H9 (cell line): ENCODE data around the gene ANO2. TPM values are rescaled to one million over a fixed set of nuclear protein-coding genes. Genes with fewer than 3 reads are reported as not detected.

ENCODE experiments used
- DNase-seq: peaks from one replicate; pipeline ENCODE4 v3.0.0-alpha.2; 2017
- H2AFZ ChIP-seq: one replicate; pipeline ENCODE4 v1.6.1; 2013; ENCODE audit warnings: mild to moderate bottlenecking, low read length, control low read depth, moderate library complexity
- H2AK5ac ChIP-seq: 2 replicates; pipeline ENCODE4 v1.6.1; 2013; ENCODE audit warnings: low read length, control low read depth, mixed read lengths; ENCODE audit not compliant: insufficient read length
- H2BK120ac ChIP-seq: one replicate; pipeline ENCODE4 v1.6.1; 2013; ENCODE audit warnings: low read depth, mild to moderate bottlenecking, low read length, control low read depth, inconsistent platforms; ENCODE audit not compliant: poor library complexity, severe bottlenecking
- H2BK12ac ChIP-seq: 2 replicates; pipeline ENCODE4 v1.6.1; 2013; ENCODE audit warnings: low read length, control low read depth, mixed read lengths, low read depth; ENCODE audit not compliant: insufficient read length
- H2BK15ac ChIP-seq: 2 replicates; pipeline ENCODE4 v1.6.1; 2013; ENCODE audit warnings: low read depth, low read length, control low read depth
- H2BK20ac ChIP-seq: one replicate; pipeline ENCODE4 v1.6.1; 2013; ENCODE audit warnings: low read depth, mild to moderate bottlenecking, low read length, control low read depth, inconsistent platforms; ENCODE audit not compliant: poor library complexity, severe bottlenecking
- H2BK5ac ChIP-seq: 2 replicates; pipeline ENCODE4 v1.6.1; 2013; ENCODE audit warnings: low read length, control low read depth, mixed read lengths; ENCODE audit not compliant: insufficient read length
- H3K14ac ChIP-seq: 2 replicates; pipeline ENCODE4 v1.6.1; 2013; ENCODE audit warnings: low read length, control low read depth; ENCODE audit not compliant: insufficient read depth
- H3K18ac ChIP-seq: 2 replicates; pipeline ENCODE4 v1.6.1; 2013; ENCODE audit warnings: low read depth, mild to moderate bottlenecking, mixed read lengths, low read length, control low read depth; ENCODE audit not compliant: insufficient read length
- H3K23ac ChIP-seq: 2 replicates; pipeline ENCODE4 v1.6.1; 2013; ENCODE audit warnings: low read length, control low read depth, mixed read lengths, low read depth; ENCODE audit not compliant: insufficient read length
- H3K23me2 ChIP-seq: 2 replicates; pipeline ENCODE4 v1.6.1; 2013; ENCODE audit warnings: low read depth, mild to moderate bottlenecking, mixed read lengths, low read length, control low read depth; ENCODE audit not compliant: insufficient read length, poor library complexity, severe bottlenecking
- H3K27ac ChIP-seq: 2 replicates; pipeline ENCODE4 v1.5.1; 2013; ENCODE audit warnings: low read length, control low read depth, mixed read lengths, low read depth; ENCODE audit not compliant: insufficient read length
- H3K27me3 ChIP-seq: 2 replicates; pipeline ENCODE4 v1.6.1; 2013; ENCODE audit warnings: low read length, control low read depth, inconsistent platforms; ENCODE audit not compliant: insufficient read depth
- H3K4ac ChIP-seq: 2 replicates; pipeline ENCODE4 v1.6.1; 2013; ENCODE audit warnings: low read depth, mild to moderate bottlenecking, control low read depth, inconsistent platforms, low read length, moderate library complexity
- H3K4me1 ChIP-seq: 2 replicates; pipeline ENCODE4 v1.6.1; 2013; ENCODE audit warnings: low read length, control low read depth, inconsistent platforms; ENCODE audit not compliant: insufficient read depth
- H3K4me2 ChIP-seq: 2 replicates; pipeline ENCODE4 v1.6.1; 2013; ENCODE audit warnings: low read length, control low read depth, mixed read lengths; ENCODE audit not compliant: insufficient read length, insufficient read depth
- H3K56ac ChIP-seq: 2 replicates; pipeline ENCODE4 v1.6.1; 2013; ENCODE audit warnings: low read depth, mild to moderate bottlenecking, mixed read lengths, low read length, control low read depth; ENCODE audit not compliant: insufficient read length
- H3K79me1 ChIP-seq: 2 replicates; pipeline ENCODE4 v1.6.1; 2013; ENCODE audit warnings: low read depth, mild to moderate bottlenecking, moderate library complexity, low read length, control low read depth, inconsistent platforms; ENCODE audit not compliant: insufficient read depth, poor library complexity, severe bottlenecking
- H3K79me2 ChIP-seq: 2 replicates; pipeline ENCODE4 v1.6.1; 2013; ENCODE audit warnings: low read length, control low read depth, inconsistent platforms; ENCODE audit not compliant: insufficient read depth
- H3K9ac ChIP-seq: 2 replicates; pipeline ENCODE4 v1.6.1; 2013; ENCODE audit warnings: low read length, control low read depth, mixed read lengths; ENCODE audit not compliant: insufficient read length; ENCODE audit errors: extremely low read depth
- H3K9me3 ChIP-seq: one replicate; pipeline ENCODE4 v1.6.1; 2013; ENCODE audit warnings: low read depth, low read length, inconsistent platforms; ENCODE audit not compliant: control insufficient read depth
- H3T11ph ChIP-seq: one replicate; pipeline ENCODE4 v1.6.1; 2013; ENCODE audit warnings: mild to moderate bottlenecking, low read length, control low read depth, inconsistent platforms
- H4K20me1 ChIP-seq: one replicate; pipeline ENCODE4 v1.6.1; 2013; ENCODE audit not compliant: control insufficient read depth, insufficient read length, insufficient read depth
- H4K5ac ChIP-seq: 2 replicates; pipeline ENCODE4 v1.6.1; 2013; ENCODE audit warnings: low read depth, mild to moderate bottlenecking, mixed read lengths, low read length, control low read depth; ENCODE audit not compliant: insufficient read length
- H4K8ac ChIP-seq: replicated peaks from 2 replicates; pipeline ENCODE4 v1.6.1; 2013; ENCODE audit warnings: low read length, control low read depth, mixed read lengths, low read depth; ENCODE audit not compliant: insufficient read length
- H4K91ac ChIP-seq: 2 replicates; pipeline ENCODE4 v1.6.1; 2013; ENCODE audit warnings: low read depth, mild to moderate bottlenecking, moderate library complexity, mixed read lengths, low read length, control low read depth; ENCODE audit not compliant: insufficient read length
- H3K27ac Mint-ChIP-seq, 3 experiments: 2 replicates in 2 of 3; 3 replicates in 1 of 3; pipeline ENCODE4 v1.8.0; 2020 to 2021; ENCODE audit warnings: mixed read lengths in 3 of 3, mild to moderate bottlenecking in 1 of 3, moderate library complexity in 1 of 3
- H3K27me3 Mint-ChIP-seq: 2 replicates; pipeline ENCODE4 v1.8.0; 2021; ENCODE audit warnings: low read depth, mild to moderate bottlenecking, moderate library complexity, mixed read lengths
- H3K36me3 Mint-ChIP-seq, 3 experiments: 2 replicates in 2 of 3; 3 replicates in 1 of 3; pipeline ENCODE4 v1.8.0; 2020 to 2021; ENCODE audit warnings: low read depth in 3 of 3, mixed read lengths in 3 of 3; ENCODE audit not compliant: insufficient read depth in 1 of 3
- H3K4me1 Mint-ChIP-seq, 2 experiments: 2 replicates each; pipeline ENCODE4 v1.8.0; 2020; ENCODE audit warnings: mixed read lengths in 2 of 2
- H3K4me3 Mint-ChIP-seq, 2 experiments: 2 replicates in 1 of 2; 3 replicates in 1 of 2; pipeline ENCODE4 v1.8.0; 2020 to 2021; ENCODE audit warnings: mild to moderate bottlenecking in 2 of 2, mixed read lengths in 2 of 2, moderate library complexity in 1 of 2
- H3K9me3 Mint-ChIP-seq, 2 experiments: 2 replicates in 1 of 2; 3 replicates in 1 of 2; pipeline ENCODE4 v1.8.0; 2020; ENCODE audit warnings: mild to moderate bottlenecking in 2 of 2, mixed read lengths in 2 of 2, moderate library complexity in 1 of 2
- CTCF ChIP-seq: fragments of 200-600 bp; sonication (generic); conservative IDR thresholded peaks from 3 replicates; pipeline ENCODE4 v1.8.0; 2021; ENCODE audit warnings: antibody characterized with exemption, mild to moderate bottlenecking
- WGBS: extraction: QIAGEN DNeasy Blood & Tissue Kit; methylation state at CpG from one replicate; pipeline ENCODE4 v1.1.7; 2013; ENCODE audit warnings: missing lambda C conversion rate, low lambda C conversion rate, mixed read lengths; ENCODE audit not compliant: insufficient read length; ENCODE audit errors: extremely low coverage; 5-methylcytosine and 5-hydroxymethylcytosine counted together
- total RNA-seq: library from RNA; stranded (reverse); gene quantifications from 2 replicates; pipeline ENCODE4 v1.2.1, GENCODE V29; 2021

The ANO2 gene
- total RNA-seq, 1 experiment from 2014 or later, result 3.8 TPM

- Histone ChIP-seq H3K18ac (no peak overlapping the region), H2BK12ac (no peak overlapping the region), H3K4me1 (peaks cover 3% of the 10 kb centered on the region; the same call in 1 of the 2 replicates), H4K5ac (no peak overlapping the region), H2BK5ac (no peak overlapping the region), H2BK15ac (no peak overlapping the region), H3T11ph (no peak overlapping the region), H3K9ac (no peak overlapping the region), H3K27me3 (no peaks in the 10 kb centered on the region), H4K91ac (no peak overlapping the region), H4K20me1 (no peaks in the 10 kb centered on the region), H3K79me2 (no peaks in the 10 kb centered on the region), H3K23ac (no peak overlapping the region), H3K9me3 (no peaks in the 10 kb centered on the region), H3K4me2 (no peak overlapping the region), H3K79me1 (no peaks in the 10 kb centered on the region), H2BK20ac (no peak overlapping the region), H2BK120ac (no peak overlapping the region), H3K14ac (no peak overlapping the region), H3K27ac (no peak overlapping the region), H2AK5ac (no peak overlapping the region), H2AFZ (no peak overlapping the region), H3K4ac (no peak overlapping the region), H3K56ac (no peak overlapping the region), H3K23me2 (no peaks in the 10 kb centered on the region), H4K8ac (no peak overlapping the region)
- no peaks in the 10 kb centered on the region for H3K36me3 Mint-ChIP-seq
- no CpG with 5 or more reads among the region's 4 CpGs for WGBS
- no peak for TF ChIP-seq CTCF
- H3K4me1 Mint-ChIP-seq, result peaks cover 39 to 42% of the 10 kb centered on the region in 2 experiments
- H3K27me3 Mint-ChIP-seq, result peaks cover 2% of the 10 kb centered on the region; the same call in 1 of the 2 replicates
- H3K9me3 Mint-ChIP-seq, result no peaks in the 10 kb centered on the region
- no peak for DNase-seq
- H3K27ac Mint-ChIP-seq, result no peak overlapping the region
- no peak overlapping the region for H3K4me3 Mint-ChIP-seq
Measured at GRCh38 chr12:5582541-5582940, 362.5 kb downstream of the ANO2 start.
